GM12892 (cell line): ENCODE results near the gene RXRG.

Experiments
- DNase-seq: peaks from one replicate; pipeline ENCODE4 v3.0.0; 2011; ENCODE audit not compliant: insufficient read length
- FAIRE-seq: peaks from 2 replicates; lab custom pipeline; 2011; peaks lifted over from hg19 to GRCh38; lab: Jason Lieb, UNC
- POLR2A ChIP-seq: IDR thresholded peaks from 2 replicates; pipeline ENCODE4 v1.6.1; 2011; ENCODE audit warnings: low read depth, low read length, control low read depth
- POLR2AphosphoS5 ChIP-seq: IDR thresholded peaks from 2 replicates; pipeline ENCODE4 v1.6.1; 2011; ENCODE audit warnings: low read depth, low read length, control low read depth
- TAF1 ChIP-seq: IDR thresholded peaks from 2 replicates; pipeline ENCODE4 v1.6.1; 2011; ENCODE audit warnings: low read depth, mild to moderate bottlenecking, control low read depth, low read length, borderline replicate concordance

RXRG gene

GRCh38 chr1:165423136-165423535 lies 21.8 kb downstream of the RXRG start:
- DNase-seq: no peak
- TF ChIP-seq POLR2AphosphoS5 (no peak), POLR2A (no peak), TAF1 (no peak)
- no peak for FAIRE-seq

- DNase-seq: no peak
- FAIRE-seq: no peak
- TF ChIP-seq POLR2AphosphoS5 (no peak), TAF1 (no peak), POLR2A (no peak)
Observed at GRCh38 chr1:165420655-165421054, 24.3 kb downstream of the RXRG start.

GRCh38 chr1:165419839-165420238 lies 25.1 kb downstream of the RXRG start:
- FAIRE-seq (no peak), DNase-seq (no peak)
- TF ChIP-seq POLR2AphosphoS5 (no peak), TAF1 (no peak), POLR2A (no peak)

- FAIRE-seq (no peak), DNase-seq (no peak)
- TF ChIP-seq TAF1: no peak
- no peak for TF ChIP-seq POLR2AphosphoS5
- TF ChIP-seq POLR2A: no peak
Observed at GRCh38 chr1:165418195-165418594, 26.7 kb downstream of the RXRG start.

GRCh38 chr1:165416876-165417275 lies 28.1 kb downstream of the RXRG start:
- FAIRE-seq (no peak), DNase-seq (no peak)
- TF ChIP-seq POLR2AphosphoS5 (no peak), TAF1 (no peak), POLR2A (no peak)

GRCh38 chr1:165415068-165415467 lies 29.9 kb downstream of the RXRG start:
- DNase-seq (no peak), FAIRE-seq (no peak)
- TF ChIP-seq POLR2AphosphoS5 (no peak), TAF1 (no peak), POLR2A (no peak)

GRCh38 chr1:165414620-165415019 lies 30.3 kb downstream of the RXRG start:
- no peak for TF ChIP-seq POLR2A
- TF ChIP-seq TAF1: no peak
- no peak for TF ChIP-seq POLR2AphosphoS5
- no peak for FAIRE-seq
- DNase-seq: no peak

- DNase-seq (no peak), FAIRE-seq (no peak)
- TF ChIP-seq POLR2AphosphoS5 (no peak), POLR2A (no peak), TAF1 (no peak)
Observed at GRCh38 chr1:165411396-165411795, 33.5 kb downstream of the RXRG start.

GRCh38 chr1:165409657-165410358 lies 35.1 kb downstream of the RXRG start:
- no peak for TF ChIP-seq POLR2AphosphoS5
- no peak for TF ChIP-seq POLR2A
- no peak for TF ChIP-seq TAF1
- FAIRE-seq (no peak), DNase-seq (no peak)

GRCh38 chr1:165408518-165408917 lies 36.4 kb downstream of the RXRG start:
- FAIRE-seq: no peak
- DNase-seq: no peak
- TF ChIP-seq TAF1: no peak

- TF ChIP-seq POLR2AphosphoS5 (no peak), TAF1 (no peak), POLR2A (no peak)
- FAIRE-seq (no peak), DNase-seq (no peak)
Observed at GRCh38 chr1:165407398-165407797, 37.5 kb downstream of the RXRG start.

GRCh38 chr1:165403835-165404482 lies 41.0 kb downstream of the RXRG start:
- FAIRE-seq (peak; percentile 87), DNase-seq (peak; percentile 13)
- no peak for TF ChIP-seq POLR2A
